Muscle layer of duodenum (tissue), 2 donors: ENCODE measurements around the gene NFIA.
A peak's percentile ranks its signal among the peaks of the same experiment; 100 is the strongest.

Experiments used
- H3K27ac ChIP-seq: one replicate; pipeline ENCODE4 v1.7.0; 2013; ENCODE audit warnings: mild to moderate bottlenecking, low read length
- H3K27me3 ChIP-seq: one replicate; pipeline ENCODE4 v1.7.0; 2013; ENCODE audit warnings: low read depth, mild to moderate bottlenecking, control low read depth, low read length
- H3K36me3 ChIP-seq, 2 donors: one replicate each; pipeline ENCODE4 v1.7.0; 2013; ENCODE audit warnings: low read length in 2 of 2, control low read depth in 1 of 2, mild to moderate bottlenecking in 1 of 2; ENCODE audit not compliant: insufficient read depth in 2 of 2, control insufficient read depth in 1 of 2
- H3K4me1 ChIP-seq, 2 donors: one replicate each; pipeline ENCODE4 v1.7.0; 2013; ENCODE audit warnings: low read length in 2 of 2, mild to moderate bottlenecking in 2 of 2, control low read depth in 1 of 2, moderate library complexity in 1 of 2; ENCODE audit not compliant: insufficient read depth in 2 of 2, control insufficient read depth in 1 of 2
- H3K4me3 ChIP-seq, 2 donors: one replicate each; pipeline ENCODE4 v1.7.0; 2013; ENCODE audit warnings: low read length in 2 of 2, low read depth in 1 of 2, mild to moderate bottlenecking in 1 of 2
- H3K9me3 ChIP-seq, 2 donors: one replicate each; pipeline ENCODE4 v1.7.0; 2013; ENCODE audit warnings: low read length in 2 of 2, control low read depth in 1 of 2, mild to moderate bottlenecking in 1 of 2; ENCODE audit not compliant: control insufficient read depth in 1 of 2
- donor health status: healthy.

The NFIA gene

DNA sequence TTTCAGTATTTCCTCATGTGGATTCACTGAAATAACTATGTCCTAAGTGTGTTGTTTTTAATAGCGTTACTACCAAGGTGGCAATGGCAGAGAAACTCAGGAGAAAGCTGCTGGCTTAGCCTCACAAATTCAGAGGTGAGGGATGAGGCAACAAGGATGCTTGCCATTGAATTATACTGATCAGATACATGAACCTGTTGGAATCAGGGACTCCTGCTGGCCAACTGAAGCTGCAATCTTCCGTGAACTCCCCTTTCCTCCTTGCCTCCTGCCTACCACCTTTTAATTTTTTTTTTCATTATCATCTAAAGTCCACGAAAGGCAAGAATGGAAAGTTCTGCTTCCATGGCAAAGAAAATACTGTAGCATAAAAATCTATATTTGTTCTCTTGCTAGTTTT lies 254.7 kb downstream of the NFIA start:
- Histone ChIP-seq H3K27me3 (no peaks in the 10 kb centered on the region), H3K27ac (peak overlapping the region; percentile 67), H3K9me3 (no peaks in the 10 kb centered on the region), H3K36me3 (no peaks in the 10 kb centered on the region), H3K4me1 (peaks cover 4 to 11% of the 10 kb centered on the region in 2 donors), H3K4me3 (no peak overlapping the region)

DNA sequence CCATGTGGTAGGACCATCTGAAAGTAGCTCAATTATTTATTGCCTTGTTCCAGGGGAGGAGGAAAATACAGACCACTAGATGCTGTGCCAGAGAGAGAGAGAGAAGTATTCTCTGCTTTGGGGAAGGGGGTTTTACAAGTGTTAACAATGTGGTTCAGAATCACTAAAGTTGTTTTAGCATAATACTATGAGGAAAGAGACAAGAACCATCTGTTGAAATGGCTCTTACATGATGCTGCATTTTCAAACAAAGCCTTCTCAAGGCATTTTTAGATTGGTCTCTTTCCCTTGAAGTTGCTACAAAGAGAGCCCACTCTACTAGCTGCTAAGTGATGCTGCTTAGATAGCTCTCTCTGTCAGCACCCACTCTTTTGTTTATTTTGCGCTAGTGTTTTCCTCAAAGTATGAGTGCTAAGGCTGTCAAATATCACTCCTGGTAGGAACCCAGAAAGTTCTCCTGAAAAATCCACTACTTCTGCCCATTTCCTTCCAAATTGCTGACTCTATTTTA lies 255.1 kb downstream of the NFIA start:
- H3K4me3 ChIP-seq = no peak overlapping the region
- H3K27me3 ChIP-seq = no peaks in the 10 kb centered on the region
- peaks cover 4 to 9% of the 10 kb centered on the region in 2 donors for H3K4me1 ChIP-seq
- no peaks in the 10 kb centered on the region for H3K36me3 ChIP-seq
- peak overlapping the region; percentile 67 for H3K27ac ChIP-seq
- H3K9me3 ChIP-seq = no peaks in the 10 kb centered on the region

DNA sequence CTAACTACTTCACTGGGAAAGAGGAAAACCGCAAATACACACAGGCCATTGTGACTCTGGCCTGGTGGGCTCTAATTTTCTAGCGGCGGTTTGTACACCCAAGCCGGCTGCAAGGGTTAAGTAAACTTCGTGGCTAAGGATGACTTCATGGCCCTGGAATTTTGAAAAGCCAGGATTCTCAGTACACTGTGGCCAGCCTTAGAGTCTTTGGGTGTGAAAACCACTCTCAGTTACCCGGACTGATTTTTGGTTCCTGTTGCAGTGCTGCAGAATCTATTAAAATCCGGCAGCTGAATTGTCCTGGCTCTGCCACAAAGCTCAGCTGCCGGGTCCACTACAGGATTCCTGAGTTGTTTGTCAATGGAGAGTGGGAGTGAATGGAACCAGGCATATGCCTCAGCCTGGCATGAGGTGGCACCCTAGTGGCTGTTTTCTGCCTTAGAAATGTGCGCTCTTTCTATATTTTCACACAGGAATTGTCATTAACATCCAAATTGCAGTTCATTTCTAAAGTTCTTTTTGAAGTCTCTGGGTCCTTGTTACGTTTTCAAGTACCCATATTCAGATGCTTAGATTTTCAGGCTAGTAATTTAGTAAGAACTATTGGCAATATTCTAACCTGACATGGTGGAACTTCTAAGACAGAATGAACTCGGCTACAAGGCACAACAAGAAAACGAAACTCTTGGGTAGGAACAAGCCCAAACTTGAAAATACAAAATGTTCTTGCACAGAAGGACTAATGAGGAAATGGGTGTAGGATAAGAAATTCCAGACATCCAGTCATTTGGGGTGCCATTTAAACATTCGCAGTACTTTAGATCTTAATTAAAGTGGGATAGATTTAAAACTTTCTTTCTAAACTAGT lies 255.9 kb downstream of the NFIA start:
- no peaks in the 10 kb centered on the region for H3K36me3 ChIP-seq
- peak overlapping the region; percentile 67 for H3K27ac ChIP-seq
- H3K9me3 ChIP-seq = no peaks in the 10 kb centered on the region
- peak overlapping the region in 1 of 2 donors; percentile 41 for H3K4me3 ChIP-seq
- H3K27me3 ChIP-seq = no peaks in the 10 kb centered on the region
- H3K4me1 ChIP-seq = peaks cover 4 to 10% of the 10 kb centered on the region in 2 donors

- Histone ChIP-seq H3K4me1 (peaks cover 4 to 13% of the 10 kb centered on the region in 2 donors), H3K36me3 (no peaks in the 10 kb centered on the region), H3K27me3 (no peaks in the 10 kb centered on the region), H3K4me3 (no peak overlapping the region), H3K9me3 (no peaks in the 10 kb centered on the region), H3K27ac (peak overlapping the region; percentile 67)
Observed at GRCh38 chr1:61338899-61339298, 256.5 kb downstream of the NFIA start.

- H3K27ac ChIP-seq = no peak overlapping the region
- peaks cover 0 to 13% of the 10 kb centered on the region in 2 donors for H3K4me1 ChIP-seq
- no peaks in the 10 kb centered on the region for H3K9me3 ChIP-seq
- no peak overlapping the region for H3K4me3 ChIP-seq
- H3K36me3 ChIP-seq = no peaks in the 10 kb centered on the region
- no peaks in the 10 kb centered on the region for H3K27me3 ChIP-seq
Observed at GRCh38 chr1:61341426-61341825, 259.1 kb downstream of the NFIA start.

GRCh38 chr1:61343734-61344420 lies 261.5 kb downstream of the NFIA start:
- H3K36me3 ChIP-seq = peaks cover 0 to 8% of the 10 kb centered on the region in 2 donors
- H3K27ac ChIP-seq = no peak overlapping the region
- H3K9me3 ChIP-seq = no peaks in the 10 kb centered on the region
- no peak overlapping the region for H3K4me3 ChIP-seq
- peaks cover 0 to 4% of the 10 kb centered on the region in 2 donors for H3K4me1 ChIP-seq
- H3K27me3 ChIP-seq = no peaks in the 10 kb centered on the region

GRCh38 chr1:61344696-61345095 lies 262.3 kb downstream of the NFIA start:
- no peaks in the 10 kb centered on the region for H3K27me3 ChIP-seq
- peaks cover 0 to 8% of the 10 kb centered on the region in 2 donors for H3K36me3 ChIP-seq
- no peak overlapping the region for H3K4me3 ChIP-seq
- H3K4me1 ChIP-seq = peaks cover 0 to 4% of the 10 kb centered on the region in 2 donors
- no peaks in the 10 kb centered on the region for H3K9me3 ChIP-seq
- no peak overlapping the region for H3K27ac ChIP-seq

DNA sequence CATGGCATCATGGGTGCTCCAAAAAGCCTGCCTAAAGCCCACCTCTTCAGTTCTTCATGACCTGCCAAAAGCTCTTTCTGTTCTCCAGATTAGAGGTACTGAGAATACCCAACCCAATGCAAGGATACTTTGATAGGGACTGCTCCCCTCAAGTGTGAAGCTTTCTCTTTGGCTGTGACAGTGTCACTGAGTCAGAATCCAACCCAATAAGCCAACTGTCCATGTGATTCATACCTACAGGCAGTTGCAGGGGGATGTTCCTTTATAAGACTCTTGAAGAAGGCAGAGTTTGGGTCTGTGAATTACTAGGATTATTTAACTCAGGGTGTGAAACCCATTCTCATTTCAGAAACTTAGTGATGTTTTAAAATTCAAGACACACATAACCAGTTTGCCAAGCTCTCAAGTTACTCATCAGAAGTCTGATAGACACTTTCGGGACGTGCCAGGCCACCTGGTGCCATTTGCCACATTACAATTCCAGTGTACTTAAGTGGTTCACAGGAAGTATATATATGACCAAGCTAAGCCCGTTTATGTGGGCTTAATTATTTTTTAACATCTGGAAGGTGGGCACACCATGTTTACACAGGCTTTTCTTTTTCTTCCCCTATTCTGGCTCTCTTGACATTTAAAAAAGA lies 265.8 kb downstream of the NFIA start:
- Histone ChIP-seq H3K4me3 (no peak overlapping the region), H3K27ac (no peak overlapping the region), H3K9me3 (no peaks in the 10 kb centered on the region), H3K36me3 (peaks cover 8 to 14% of the 10 kb centered on the region in 2 donors), H3K27me3 (no peaks in the 10 kb centered on the region), H3K4me1 (peaks cover 0 to 4% of the 10 kb centered on the region in 2 donors)

DNA sequence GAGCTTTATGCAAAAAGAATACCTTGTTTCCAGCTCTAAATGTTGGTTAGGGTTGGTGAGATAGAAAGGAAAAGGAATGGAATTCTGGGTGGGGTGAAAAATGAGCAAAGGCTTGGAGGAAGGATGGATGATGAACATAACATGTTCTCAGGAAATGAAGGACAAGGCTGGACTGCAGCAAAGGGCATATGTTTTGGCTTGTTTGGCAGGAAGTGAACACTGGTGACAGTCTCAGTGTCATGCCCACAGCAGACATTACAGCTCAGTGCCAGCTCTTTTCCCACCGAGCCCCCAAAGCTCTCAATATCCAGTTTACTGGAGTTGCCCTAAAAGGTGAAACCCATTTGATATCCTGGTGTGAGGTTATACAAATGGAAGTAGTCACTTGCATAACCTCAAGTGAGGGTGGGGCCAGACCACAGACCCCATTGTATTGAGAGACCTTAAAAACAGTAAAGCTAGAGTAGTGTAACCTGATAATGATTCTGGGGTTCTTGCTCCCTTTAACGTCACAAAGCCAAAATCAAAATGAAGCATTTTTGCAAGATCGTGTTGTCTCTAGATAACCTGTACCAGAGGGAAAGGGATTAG lies 270.6 kb downstream of the NFIA start:
- Histone ChIP-seq H3K9me3 (no peaks in the 10 kb centered on the region), H3K4me3 (no peak overlapping the region), H3K36me3 (peaks cover 15 to 19% of the 10 kb centered on the region in 2 donors), H3K27me3 (no peaks in the 10 kb centered on the region), H3K27ac (no peak overlapping the region), H3K4me1 (no peaks in the 10 kb centered on the region)

GRCh38 chr1:61353797-61354406 lies 271.5 kb downstream of the NFIA start:
- H3K4me1 ChIP-seq = no peaks in the 10 kb centered on the region
- H3K27ac ChIP-seq = no peak overlapping the region
- H3K9me3 ChIP-seq = no peaks in the 10 kb centered on the region
- H3K27me3 ChIP-seq = no peaks in the 10 kb centered on the region
- H3K36me3 ChIP-seq = peaks cover 13 to 18% of the 10 kb centered on the region in 2 donors
- H3K4me3 ChIP-seq = no peak overlapping the region
